Endothelial cell (in vitro differentiated cells): ENCODE data around the gene STMN3. TPM values are rescaled to one million over a fixed set of nuclear protein-coding genes. Genes with fewer than 3 reads are reported as not detected.
"Not testable (repeated sequence)": the region's sequence is repeated elsewhere in the genome, so short reads cannot be mapped to it uniquely, and the experiment has no call there.

ENCODE experiments used
- DNase-seq: peaks from one replicate; pipeline ENCODE4 v3.0.0; 2021; ENCODE audit warnings: low spot score
- H3K27ac Mint-ChIP-seq: one replicate; pipeline ENCODE4 v1.8.0; 2021; ENCODE audit warnings: mixed read lengths, inconsistent platforms; ENCODE audit not compliant: unreplicated experiment
- H3K27me3 Mint-ChIP-seq: one replicate; pipeline ENCODE4 v1.8.0; 2021; ENCODE audit warnings: mild to moderate bottlenecking, moderate library complexity, mixed read lengths, inconsistent platforms; ENCODE audit not compliant: unreplicated experiment
- H3K36me3 Mint-ChIP-seq: one replicate; pipeline ENCODE4 v1.8.0; 2021; ENCODE audit warnings: mild to moderate bottlenecking, low read depth, mixed read lengths, inconsistent platforms; ENCODE audit not compliant: unreplicated experiment
- H3K4me1 Mint-ChIP-seq: one replicate; pipeline ENCODE4 v1.8.0; 2021; ENCODE audit warnings: mild to moderate bottlenecking, mixed read lengths, inconsistent platforms; ENCODE audit not compliant: unreplicated experiment
- H3K4me3 Mint-ChIP-seq: one replicate; pipeline ENCODE4 v1.8.0; 2021; ENCODE audit warnings: mild to moderate bottlenecking, mixed read lengths, inconsistent platforms; ENCODE audit not compliant: unreplicated experiment
- H3K9me3 Mint-ChIP-seq: one replicate; pipeline ENCODE4 v1.8.0; 2021; ENCODE audit warnings: mixed read lengths, inconsistent platforms; ENCODE audit not compliant: unreplicated experiment
- CTCF ChIP-seq: fragments of 200-600 bp; sonication (generic); IDR thresholded peaks from one replicate; pipeline ENCODE4 v1.5.0; 2021; ENCODE audit warnings: antibody characterized with exemption; ENCODE audit not compliant: unreplicated experiment
- total RNA-seq: library from RNA; stranded (reverse); fragmentation: NEBNext Ultra II Directional; extraction: Animal tissue kit (Norgen Biotek cat#: 25700); gene quantifications from one replicate; pipeline ENCODE4 v1.2.1, GENCODE V29; 2021; ENCODE audit not compliant: unreplicated experiment

STMN3 gene
- total RNA-seq, 1 donor from 2014 or later: 12.8 TPM

GRCh38 chr20:63673951-63674350 is 20.7 kb upstream of the STMN3 start:
- H3K27me3 Mint-ChIP-seq: peaks cover 2% of the 10 kb centered on the region
- H3K27ac Mint-ChIP-seq: no peak overlapping the region
- no peaks in the 10 kb centered on the region for H3K4me1 Mint-ChIP-seq
- DNase-seq: no peak
- H3K36me3 Mint-ChIP-seq: peaks cover 18% of the 10 kb centered on the region
- TF ChIP-seq CTCF: no peak
- H3K4me3 Mint-ChIP-seq: no peak overlapping the region
- no peaks in the 10 kb centered on the region for H3K9me3 Mint-ChIP-seq

GRCh38 chr20:63672666-63673065 is 19.4 kb upstream of the STMN3 start:
- H3K36me3 Mint-ChIP-seq: peaks cover 21% of the 10 kb centered on the region
- H3K4me1 Mint-ChIP-seq: no peaks in the 10 kb centered on the region
- no peaks in the 10 kb centered on the region for H3K9me3 Mint-ChIP-seq
- H3K27me3 Mint-ChIP-seq: peaks cover 2% of the 10 kb centered on the region
- no peak overlapping the region for H3K27ac Mint-ChIP-seq
- no peak for DNase-seq
- no peak for TF ChIP-seq CTCF
- no peak overlapping the region for H3K4me3 Mint-ChIP-seq

GRCh38 chr20:63671695-63672094 is 18.5 kb upstream of the STMN3 start:
- not testable (repeated sequence) for H3K27ac Mint-ChIP-seq, DNase-seq, H3K27me3 Mint-ChIP-seq, H3K9me3 Mint-ChIP-seq, H3K4me3 Mint-ChIP-seq, H3K4me1 Mint-ChIP-seq
- peaks cover 21% of the 10 kb centered on the region for H3K36me3 Mint-ChIP-seq

GRCh38 chr20:63668351-63668750 is 15.1 kb upstream of the STMN3 start:
- no peak for TF ChIP-seq CTCF
- Mint-ChIP-seq H3K36me3 (peaks cover 22% of the 10 kb centered on the region), H3K4me1 (no peaks in the 10 kb centered on the region), H3K9me3 (no peaks in the 10 kb centered on the region), H3K27ac (no peak overlapping the region), H3K27me3 (peaks cover 3% of the 10 kb centered on the region), H3K4me3 (peak overlapping the region; percentile 83)
- no peak for DNase-seq

- no peak for TF ChIP-seq CTCF
- Mint-ChIP-seq H3K36me3 (peaks cover 22% of the 10 kb centered on the region), H3K27ac (no peak overlapping the region), H3K9me3 (no peaks in the 10 kb centered on the region), H3K4me1 (no peaks in the 10 kb centered on the region), H3K4me3 (peak overlapping the region; percentile 83), H3K27me3 (peaks cover 5% of the 10 kb centered on the region)
- no peak for DNase-seq
Observed at GRCh38 chr20:63667858-63668257, 14.6 kb upstream of the STMN3 start.

- no peaks in the 10 kb centered on the region for H3K9me3 Mint-ChIP-seq
- DNase-seq: no peak
- H3K4me3 Mint-ChIP-seq: no peak overlapping the region
- no peak for TF ChIP-seq CTCF
- no peaks in the 10 kb centered on the region for H3K4me1 Mint-ChIP-seq
- H3K36me3 Mint-ChIP-seq: peaks cover 22% of the 10 kb centered on the region
- peaks cover 11% of the 10 kb centered on the region for H3K27me3 Mint-ChIP-seq
- no peak overlapping the region for H3K27ac Mint-ChIP-seq
Observed at GRCh38 chr20:63665708-63666107, 12.5 kb upstream of the STMN3 start.
